GM12878 (cell line): ENCODE measurements around the gene EMX1.

ENCODE experiments used
- CTCF ChIP-seq, 3 experiments: IDR thresholded peaks in 2 of 3; conservative IDR thresholded peaks in 1 of 3; 2 replicates each; pipeline ENCODE4 v1.5.1; 2011; ENCODE audit warnings: low read depth in 3 of 3, low read length in 3 of 3, mild to moderate bottlenecking in 3 of 3, control low read depth in 2 of 3, moderate library complexity in 2 of 3, inconsistent platforms in 1 of 3, mixed read lengths in 1 of 3; ENCODE audit not compliant: control insufficient read depth in 2 of 3, insufficient read depth in 1 of 3; ENCODE audit errors: extremely low read depth in 1 of 3
- MAX ChIP-seq: IDR thresholded peaks from 2 replicates; pipeline ENCODE4 v1.6.1; 2012; ENCODE audit warnings: low read depth, low read length, improper control_type of control experiment
- NFIC ChIP-seq: IDR thresholded peaks from 2 replicates; pipeline ENCODE4 v1.6.1; 2012; ENCODE audit warnings: low read depth, mild to moderate bottlenecking, inconsistent platforms, low read length, moderate library complexity
- RAD21 ChIP-seq: IDR thresholded peaks from 2 replicates; pipeline ENCODE4 v1.6.1; 2011; ENCODE audit warnings: mild to moderate bottlenecking, low read depth, low read length, moderate library complexity; ENCODE audit not compliant: insufficient read depth
- REST ChIP-seq: IDR thresholded peaks from 2 replicates; pipeline ENCODE4 v1.6.1; 2012; ENCODE audit warnings: mild to moderate bottlenecking, low read depth, low read length
- TBL1XR1 ChIP-seq: IDR thresholded peaks from 2 replicates; pipeline ENCODE4 v1.6.1; 2012; ENCODE audit warnings: low read depth, low read length, improper control_type of control experiment

- TF ChIP-seq REST (no peak), MAX (no peak), CTCF (IDR thresholded peaks at IDR 0.05 in 2 of 3, conservative IDR thresholded peaks at IDR 0.05 in 1 of 3; ENCODE audit: control insufficient read depth in 2 of 3, extremely low read depth in 1 of 3, insufficient read depth in 1 of 3, low read depth in 3 of 3, low read length in 3 of 3) (no peak), TBL1XR1 (no peak), NFIC (no peak), RAD21 (no peak)
Observed at GRCh38 chr2:72921853-72922252, 4.5 kb downstream of the EMX1 start.
